HFFc6 (cell line): ENCODE measurements around the gene PRKD2. TPM values are rescaled to one million over a fixed set of nuclear protein-coding genes. Genes with fewer than 3 reads are reported as not detected.

Source experiments
- DNase-seq: peaks from one replicate; pipeline ENCODE4 v3.0.0-alpha.2; 2018
- H3K27ac Mint-ChIP-seq: 2 replicates; pipeline ENCODE4 v1.8.0; 2020; ENCODE audit warnings: mild to moderate bottlenecking, mixed read lengths
- H3K27me3 Mint-ChIP-seq: 2 replicates; pipeline ENCODE4 v1.8.0; 2021; ENCODE audit warnings: mild to moderate bottlenecking, moderate library complexity, mixed read lengths; ENCODE audit not compliant: insufficient read depth
- H3K36me3 Mint-ChIP-seq: 2 replicates; pipeline ENCODE4 v1.8.0; 2021; ENCODE audit warnings: low read depth, mixed read lengths
- H3K4me1 Mint-ChIP-seq: 2 replicates; pipeline ENCODE4 v1.8.0; 2020; ENCODE audit warnings: low read depth, mixed read lengths
- H3K4me3 Mint-ChIP-seq: 2 replicates; pipeline ENCODE4 v1.8.0; 2020; ENCODE audit warnings: mild to moderate bottlenecking, moderate library complexity, mixed read lengths
- H3K9me3 Mint-ChIP-seq: 2 replicates; pipeline ENCODE4 v1.8.0; 2020; ENCODE audit warnings: mild to moderate bottlenecking, mixed read lengths
- total RNA-seq, 6 experiments: library from RNA; stranded (reverse); fragmentation: NEBNext Ultra II Directional; extraction: Animal tissue kit (Norgen Biotek cat#: 25700); gene quantifications; 2 replicates in 1 of 6; 3 replicates in 5 of 6; pipeline ENCODE4 v1.2.3, GENCODE V29; 2021
- TF ChIP-seq, protein P1 (sequence below): fragments of 200-600 bp; sonication (generic); IDR thresholded peaks from 2 replicates; pipeline ENCODE4 v1.5.0; 2021; ENCODE audit warnings: antibody characterized with exemption, mild to moderate bottlenecking

Gene PRKD2
- total RNA-seq, 6 experiments from 2014 or later = 35.3 to 42.2 (median 38.4) TPM

DNA sequence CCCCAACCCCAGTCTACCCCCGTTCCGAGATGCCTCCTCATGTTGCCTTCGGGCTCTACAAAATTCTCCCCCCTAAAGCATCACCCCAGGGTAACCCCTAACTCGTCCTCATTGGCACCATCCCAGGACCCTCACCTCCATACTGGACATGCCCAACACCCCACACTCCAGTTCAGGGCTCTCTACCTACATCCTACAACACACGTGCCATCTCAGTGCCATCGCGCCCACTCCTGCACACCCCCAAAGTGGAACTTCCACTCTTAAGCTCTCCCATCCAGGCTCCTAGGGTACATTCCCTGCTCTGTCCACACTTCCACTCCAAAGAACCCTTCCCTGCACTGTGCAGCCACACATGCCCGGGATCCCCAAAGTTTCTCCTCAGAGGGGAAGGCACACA is 28.1 kb upstream of the PRKD2 start:
- Mint-ChIP-seq H3K4me1 (peaks cover 47% of the 10 kb centered on the region), H3K27ac (peak overlapping the region; percentile 82), H3K36me3 (peaks cover 2% of the 10 kb centered on the region; the same call in 1 of the 2 replicates), H3K9me3 (no peaks in the 10 kb centered on the region), H3K4me3 (peak overlapping the region; percentile 96), H3K27me3 (no peaks in the 10 kb centered on the region; the same call in 1 of the 2 replicates)
- no peak for DNase-seq
- TF ChIP-seq, protein P1, sequence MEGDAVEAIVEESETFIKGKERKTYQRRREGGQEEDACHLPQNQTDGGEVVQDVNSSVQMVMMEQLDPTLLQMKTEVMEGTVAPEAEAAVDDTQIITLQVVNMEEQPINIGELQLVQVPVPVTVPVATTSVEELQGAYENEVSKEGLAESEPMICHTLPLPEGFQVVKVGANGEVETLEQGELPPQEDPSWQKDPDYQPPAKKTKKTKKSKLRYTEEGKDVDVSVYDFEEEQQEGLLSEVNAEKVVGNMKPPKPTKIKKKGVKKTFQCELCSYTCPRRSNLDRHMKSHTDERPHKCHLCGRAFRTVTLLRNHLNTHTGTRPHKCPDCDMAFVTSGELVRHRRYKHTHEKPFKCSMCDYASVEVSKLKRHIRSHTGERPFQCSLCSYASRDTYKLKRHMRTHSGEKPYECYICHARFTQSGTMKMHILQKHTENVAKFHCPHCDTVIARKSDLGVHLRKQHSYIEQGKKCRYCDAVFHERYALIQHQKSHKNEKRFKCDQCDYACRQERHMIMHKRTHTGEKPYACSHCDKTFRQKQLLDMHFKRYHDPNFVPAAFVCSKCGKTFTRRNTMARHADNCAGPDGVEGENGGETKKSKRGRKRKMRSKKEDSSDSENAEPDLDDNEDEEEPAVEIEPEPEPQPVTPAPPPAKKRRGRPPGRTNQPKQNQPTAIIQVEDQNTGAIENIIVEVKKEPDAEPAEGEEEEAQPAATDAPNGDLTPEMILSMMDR = no peak

GRCh38 chr19:46744005-46744691 is 27.2 kb upstream of the PRKD2 start:
- TF ChIP-seq, protein P1 = no peak
- no peaks in the 10 kb centered on the region; the same call in 1 of the 2 replicates for H3K27me3 Mint-ChIP-seq
- H3K4me1 Mint-ChIP-seq = peaks cover 53% of the 10 kb centered on the region
- no peak overlapping the region for H3K27ac Mint-ChIP-seq
- H3K36me3 Mint-ChIP-seq = 0 out of 2 replicates have a peak, but pooled peaks cover 4% of the 10 kb centered on the region
- H3K4me3 Mint-ChIP-seq = peak overlapping the region; percentile 96
- no peak for DNase-seq
- H3K9me3 Mint-ChIP-seq = no peaks in the 10 kb centered on the region

- Mint-ChIP-seq H3K9me3 (no peaks in the 10 kb centered on the region), H3K4me3 (no peak overlapping the region; the same call in 1 of the 2 replicates), H3K36me3 (0 out of 2 replicates have a peak, but pooled peaks cover 4% of the 10 kb centered on the region), H3K27me3 (no peaks in the 10 kb centered on the region; the same call in 1 of the 2 replicates), H3K27ac (no peak overlapping the region), H3K4me1 (peaks cover 53% of the 10 kb centered on the region)
- TF ChIP-seq, protein P1 = no peak
- DNase-seq = no peak
Measured at GRCh38 chr19:46742926-46743480, 26.1 kb upstream of the PRKD2 start.

GRCh38 chr19:46741447-46741846 is 24.5 kb upstream of the PRKD2 start:
- no peak for DNase-seq
- no peak overlapping the region for H3K4me3 Mint-ChIP-seq
- TF ChIP-seq, protein P1 = no peak
- H3K27ac Mint-ChIP-seq = no peak overlapping the region
- H3K9me3 Mint-ChIP-seq = no peaks in the 10 kb centered on the region
- 0 out of 2 replicates have a peak, but pooled peaks cover 4% of the 10 kb centered on the region for H3K36me3 Mint-ChIP-seq
- peaks cover 48% of the 10 kb centered on the region for H3K4me1 Mint-ChIP-seq
- no peaks in the 10 kb centered on the region; the same call in 1 of the 2 replicates for H3K27me3 Mint-ChIP-seq

DNA sequence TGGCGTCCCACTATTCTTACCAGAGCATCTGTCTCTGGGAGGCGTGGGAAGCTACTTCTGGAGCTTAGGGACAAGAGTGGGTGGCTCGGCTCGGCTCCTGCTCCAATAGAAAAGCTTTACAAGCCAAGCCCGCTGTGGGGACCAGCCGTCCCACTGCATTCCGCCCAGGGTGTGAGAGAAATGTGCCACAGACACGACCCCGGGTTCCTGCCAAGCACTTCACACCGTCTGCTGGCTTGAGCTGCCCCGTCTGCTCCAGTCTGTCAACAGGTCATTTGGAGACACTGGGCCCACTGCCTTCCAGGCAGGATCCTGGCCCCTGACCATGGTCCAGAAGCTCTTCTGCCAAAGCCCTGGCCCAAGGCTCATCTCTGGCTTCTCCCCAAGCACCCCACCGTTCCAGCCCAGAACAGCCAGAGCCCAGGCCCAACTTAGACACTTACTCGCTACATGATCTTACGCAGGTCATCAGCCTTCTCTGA is 22.4 kb upstream of the PRKD2 start:
- no peak for DNase-seq
- Mint-ChIP-seq H3K4me3 (no peak overlapping the region), H3K27ac (peak overlapping the region; percentile 29; the same call in 1 of the 2 replicates), H3K27me3 (peaks cover 2% of the 10 kb centered on the region), H3K4me1 (peaks cover 38% of the 10 kb centered on the region), H3K36me3 (peaks cover 5% of the 10 kb centered on the region; the same call in 1 of the 2 replicates), H3K9me3 (no peaks in the 10 kb centered on the region)
- TF ChIP-seq, protein P1 = no peak
